ENCODE results near the gene NTF3.
A peak's percentile ranks its signal among the peaks of the same experiment; 100 is the strongest.

Gene NTF3

GRCh38 chr12:5473076-5473782 is 41.3 kb downstream of the NTF3 start:
- no peak overlapping the region for H2BK120ac ChIP-seq (ENCODE audit: insufficient read depth, low read length, poor library complexity)
- H4K91ac ChIP-seq (ENCODE audit: low read depth, low read length): no peak overlapping the region
- no peak overlapping the region for H3K14ac ChIP-seq (ENCODE audit: low read length)
- no peak overlapping the region for H4K8ac ChIP-seq (ENCODE audit: low read depth, low read length)
- no peak overlapping the region for H2BK12ac ChIP-seq (ENCODE audit: low read length)
- no peak overlapping the region for H2AK5ac ChIP-seq (ENCODE audit: low read length)
- H3K4me3 ChIP-seq (ENCODE audit: low read depth, low read length): no peak overlapping the region
- no peak overlapping the region for H3K4me2 ChIP-seq (ENCODE audit: low read length)
- no peaks in the 10 kb centered on the region for H3K79me1 ChIP-seq (ENCODE audit: low read length)
- H3K4me1 ChIP-seq (ENCODE audit: control insufficient read depth in 1 of 2, insufficient read depth in 2 of 2, low read length in 2 of 2): no peaks in the 10 kb centered on the region
- H3K23ac ChIP-seq (ENCODE audit: low read length): no peak overlapping the region
- no peak overlapping the region for H3K18ac ChIP-seq (ENCODE audit: low read length)
- no peak overlapping the region for H4K12ac ChIP-seq (ENCODE audit: low read depth, low read length)
- H3K9me3 ChIP-seq (ENCODE audit: insufficient read depth, low read depth, low read length): peaks cover 2% of the 10 kb centered on the region
- no peaks in the 10 kb centered on the region for H3K27me3 ChIP-seq (ENCODE audit: insufficient read depth, low read length)
- no peaks in the 10 kb centered on the region for H3K79me2 ChIP-seq (ENCODE audit: control insufficient read depth, insufficient read depth, low read length, poor library complexity)
- DNase-seq: peak; percentile 21 to 57
- H3K4ac ChIP-seq (ENCODE audit: low read depth, low read length): no peak overlapping the region
- H3K27ac ChIP-seq (ENCODE audit: low read depth, low read length): no peak overlapping the region
- no peak overlapping the region for H2BK5ac ChIP-seq (ENCODE audit: low read depth, low read length, poor library complexity)
- no CpG with 5 or more reads among the region's 6 CpGs for WGBS (ENCODE audit: extremely low coverage, insufficient coverage, insufficient read length)
- H3K36me3 ChIP-seq (ENCODE audit: control insufficient read depth in 1 of 2, insufficient read depth in 2 of 2, low read length in 2 of 2): peaks cover 2% of the 10 kb centered on the region in 2 experiments
- H3K9ac ChIP-seq (ENCODE audit: low read length): no peak overlapping the region
- H2AFZ ChIP-seq (ENCODE audit: insufficient read depth, low read length, poor library complexity): no peak overlapping the region

- no peaks in the 10 kb centered on the region for H3K79me2 ChIP-seq (ENCODE audit: control insufficient read depth, insufficient read depth, low read length, poor library complexity)
- H3K14ac ChIP-seq (ENCODE audit: low read length): no peak overlapping the region
- peaks cover 2% of the 10 kb centered on the region for H3K9me3 ChIP-seq (ENCODE audit: insufficient read depth, low read depth, low read length)
- no CpG with 5 or more reads among the region's 2 CpGs for WGBS (ENCODE audit: extremely low coverage, insufficient coverage, insufficient read length)
- no peak overlapping the region for H2AK5ac ChIP-seq (ENCODE audit: low read length)
- H4K91ac ChIP-seq (ENCODE audit: low read depth, low read length): no peak overlapping the region
- H3K36me3 ChIP-seq (ENCODE audit: control insufficient read depth in 1 of 2, insufficient read depth in 2 of 2, low read length in 2 of 2): peaks cover 2% of the 10 kb centered on the region in 2 experiments
- no peak overlapping the region for H3K4ac ChIP-seq (ENCODE audit: low read depth, low read length)
- no peak overlapping the region for H4K8ac ChIP-seq (ENCODE audit: low read depth, low read length)
- no peaks in the 10 kb centered on the region for H3K27me3 ChIP-seq (ENCODE audit: insufficient read depth, low read length)
- no peak overlapping the region for H2BK12ac ChIP-seq (ENCODE audit: low read length)
- no peak overlapping the region for H2BK120ac ChIP-seq (ENCODE audit: insufficient read depth, low read length, poor library complexity)
- no peak overlapping the region for H3K4me3 ChIP-seq (ENCODE audit: low read depth, low read length)
- H2BK5ac ChIP-seq (ENCODE audit: low read depth, low read length, poor library complexity): no peak overlapping the region
- H3K4me2 ChIP-seq (ENCODE audit: low read length): no peak overlapping the region
- H2AFZ ChIP-seq (ENCODE audit: insufficient read depth, low read length, poor library complexity): no peak overlapping the region
- DNase-seq: no peak
- H3K79me1 ChIP-seq (ENCODE audit: low read length): no peaks in the 10 kb centered on the region
- no peak overlapping the region for H3K27ac ChIP-seq (ENCODE audit: low read depth, low read length)
- no peak overlapping the region for H3K9ac ChIP-seq (ENCODE audit: low read length)
- no peak overlapping the region for H3K23ac ChIP-seq (ENCODE audit: low read length)
- no peak overlapping the region for H4K12ac ChIP-seq (ENCODE audit: low read depth, low read length)
- no peaks in the 10 kb centered on the region for H3K4me1 ChIP-seq (ENCODE audit: control insufficient read depth in 1 of 2, insufficient read depth in 2 of 2, low read length in 2 of 2)
- H3K18ac ChIP-seq (ENCODE audit: low read length): no peak overlapping the region
These were observed 41.8 kb downstream of the NTF3 start for GRCh38 chr12:5473783-5474116.

DNA sequence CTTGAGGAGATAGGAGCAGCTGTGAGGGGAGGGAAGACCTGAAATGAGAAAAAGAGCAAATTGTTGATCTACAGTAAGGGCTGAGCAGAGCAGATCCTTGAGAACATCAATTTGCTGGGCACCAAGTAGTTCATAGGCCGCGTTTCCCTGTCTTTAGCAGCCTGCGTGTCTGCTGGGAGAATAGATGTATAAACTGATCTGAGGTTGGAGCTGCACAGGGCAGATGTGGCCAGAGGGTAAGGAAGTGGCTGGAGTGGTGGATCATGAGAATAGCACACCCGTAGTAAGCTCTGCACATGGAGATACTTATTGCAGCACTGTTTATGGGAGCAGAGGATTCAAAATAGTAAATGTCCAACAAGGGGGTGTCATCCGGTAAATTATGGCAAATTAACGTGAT is 44.4 kb downstream of the NTF3 start:
- Histone ChIP-seq H3K36me3 (ENCODE audit: control insufficient read depth in 1 of 2, insufficient read depth in 2 of 2, low read length in 2 of 2) (no peaks in the 10 kb centered on the region), H2BK12ac (ENCODE audit: low read length) (no peak overlapping the region), H3K23ac (ENCODE audit: low read length) (no peak overlapping the region), H2BK120ac (ENCODE audit: insufficient read depth, low read length, poor library complexity) (no peak overlapping the region), H3K14ac (ENCODE audit: low read length) (no peak overlapping the region), H3K79me1 (ENCODE audit: low read length) (no peaks in the 10 kb centered on the region), H3K18ac (ENCODE audit: low read length) (no peak overlapping the region), H4K8ac (ENCODE audit: low read depth, low read length) (no peak overlapping the region), H3K9ac (ENCODE audit: low read length) (no peak overlapping the region), H4K91ac (ENCODE audit: low read depth, low read length) (no peak overlapping the region), H4K12ac (ENCODE audit: low read depth, low read length) (no peak overlapping the region), H3K4ac (ENCODE audit: low read depth, low read length) (no peak overlapping the region), H3K79me2 (ENCODE audit: control insufficient read depth, insufficient read depth, low read length, poor library complexity) (no peaks in the 10 kb centered on the region), H3K4me2 (ENCODE audit: low read length) (no peak overlapping the region), H3K4me1 (ENCODE audit: control insufficient read depth in 1 of 2, insufficient read depth in 2 of 2, low read length in 2 of 2) (peaks cover 2 to 3% of the 10 kb centered on the region in 2 experiments), H3K9me3 (ENCODE audit: insufficient read depth, low read depth, low read length) (no peaks in the 10 kb centered on the region), H2BK5ac (ENCODE audit: low read depth, low read length, poor library complexity) (no peak overlapping the region), H2AK5ac (ENCODE audit: low read length) (no peak overlapping the region), H2AFZ (ENCODE audit: insufficient read depth, low read length, poor library complexity) (no peak overlapping the region), H3K27me3 (ENCODE audit: insufficient read depth, low read length) (no peaks in the 10 kb centered on the region), H3K27ac (ENCODE audit: low read depth, low read length) (no peak overlapping the region), H3K4me3 (ENCODE audit: low read depth, low read length) (no peak overlapping the region)
- DNase-seq: no peak
- no CpG with 5 or more reads among the region's 6 CpGs for WGBS (ENCODE audit: extremely low coverage, insufficient coverage, insufficient read length)

DNA sequence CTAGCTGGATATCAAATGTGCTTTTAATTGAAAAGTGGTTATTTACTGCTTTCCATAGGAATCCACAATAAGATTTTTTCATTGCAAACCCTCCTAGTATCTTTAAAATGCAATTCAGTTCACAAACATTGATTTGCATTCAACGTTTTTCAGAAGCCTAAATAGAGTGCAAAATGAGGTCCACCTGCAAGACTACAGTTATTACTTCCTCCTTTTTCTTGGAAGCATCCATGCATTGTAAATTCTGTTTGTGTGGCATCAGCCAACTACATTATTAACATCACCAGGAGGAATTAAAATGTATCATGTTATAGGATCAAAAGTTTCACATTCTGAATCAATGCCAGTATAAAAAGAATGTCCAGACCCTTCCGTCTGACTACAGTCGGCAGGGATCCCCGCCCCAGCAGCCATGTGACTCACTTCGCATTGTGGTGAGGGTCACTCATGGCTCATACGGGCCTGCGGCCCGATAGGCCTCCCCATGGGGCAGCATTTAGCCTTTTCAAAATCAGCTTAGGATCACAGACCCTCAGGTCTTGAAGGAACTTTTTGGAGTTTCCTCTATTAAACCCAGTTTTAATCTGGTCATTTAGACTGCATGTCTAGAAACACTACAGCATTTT is 46.3 kb downstream of the NTF3 start:
- H3K18ac ChIP-seq (ENCODE audit: low read length): no peak overlapping the region
- no peaks in the 10 kb centered on the region for H3K79me1 ChIP-seq (ENCODE audit: low read length)
- DNase-seq: no peak
- no peak overlapping the region for H4K8ac ChIP-seq (ENCODE audit: low read depth, low read length)
- no peak overlapping the region for H3K4me3 ChIP-seq (ENCODE audit: low read depth, low read length)
- no peak overlapping the region for H4K12ac ChIP-seq (ENCODE audit: low read depth, low read length)
- no peak overlapping the region for H3K4me2 ChIP-seq (ENCODE audit: low read length)
- peaks cover 5% of the 10 kb centered on the region for H3K9me3 ChIP-seq (ENCODE audit: insufficient read depth, low read depth, low read length)
- no peak overlapping the region for H3K4ac ChIP-seq (ENCODE audit: low read depth, low read length)
- H2AFZ ChIP-seq (ENCODE audit: insufficient read depth, low read length, poor library complexity): no peak overlapping the region
- H2BK12ac ChIP-seq (ENCODE audit: low read length): no peak overlapping the region
- peaks cover 2 to 3% of the 10 kb centered on the region in 2 experiments for H3K4me1 ChIP-seq (ENCODE audit: control insufficient read depth in 1 of 2, insufficient read depth in 2 of 2, low read length in 2 of 2)
- H3K14ac ChIP-seq (ENCODE audit: low read length): no peak overlapping the region
- H3K36me3 ChIP-seq (ENCODE audit: control insufficient read depth in 1 of 2, insufficient read depth in 2 of 2, low read length in 2 of 2): no peaks in the 10 kb centered on the region
- no CpG with 5 or more reads among the region's 8 CpGs for WGBS (ENCODE audit: extremely low coverage, insufficient coverage, insufficient read length)
- no peak overlapping the region for H4K91ac ChIP-seq (ENCODE audit: low read depth, low read length)
- H2BK120ac ChIP-seq (ENCODE audit: insufficient read depth, low read length, poor library complexity): no peak overlapping the region
- H3K27me3 ChIP-seq (ENCODE audit: insufficient read depth, low read length): no peaks in the 10 kb centered on the region
- no peak overlapping the region for H2BK5ac ChIP-seq (ENCODE audit: low read depth, low read length, poor library complexity)
- no peak overlapping the region for H3K27ac ChIP-seq (ENCODE audit: low read depth, low read length)
- no peak overlapping the region for H2AK5ac ChIP-seq (ENCODE audit: low read length)
- H3K9ac ChIP-seq (ENCODE audit: low read length): no peak overlapping the region
- H3K79me2 ChIP-seq (ENCODE audit: control insufficient read depth, insufficient read depth, low read length, poor library complexity): no peaks in the 10 kb centered on the region
- H3K23ac ChIP-seq (ENCODE audit: low read length): no peak overlapping the region

Measured in trophoblast cell (in vitro differentiated cells and primary cell).